GM19035 (cell line): Measurements from ENCODE around the gene MRPL54.
"Not testable (repeated sequence)": the region's sequence is repeated elsewhere in the genome, so short reads cannot be mapped to it uniquely, and the experiment has no call there.

Experiments used
- ATAC-seq: cut with Tn5 transposase; IDR thresholded peaks from one replicate; pipeline ENCODE4 v1.9.1; 2021; ENCODE audit not compliant: unreplicated experiment

MRPL54 gene

DNA sequence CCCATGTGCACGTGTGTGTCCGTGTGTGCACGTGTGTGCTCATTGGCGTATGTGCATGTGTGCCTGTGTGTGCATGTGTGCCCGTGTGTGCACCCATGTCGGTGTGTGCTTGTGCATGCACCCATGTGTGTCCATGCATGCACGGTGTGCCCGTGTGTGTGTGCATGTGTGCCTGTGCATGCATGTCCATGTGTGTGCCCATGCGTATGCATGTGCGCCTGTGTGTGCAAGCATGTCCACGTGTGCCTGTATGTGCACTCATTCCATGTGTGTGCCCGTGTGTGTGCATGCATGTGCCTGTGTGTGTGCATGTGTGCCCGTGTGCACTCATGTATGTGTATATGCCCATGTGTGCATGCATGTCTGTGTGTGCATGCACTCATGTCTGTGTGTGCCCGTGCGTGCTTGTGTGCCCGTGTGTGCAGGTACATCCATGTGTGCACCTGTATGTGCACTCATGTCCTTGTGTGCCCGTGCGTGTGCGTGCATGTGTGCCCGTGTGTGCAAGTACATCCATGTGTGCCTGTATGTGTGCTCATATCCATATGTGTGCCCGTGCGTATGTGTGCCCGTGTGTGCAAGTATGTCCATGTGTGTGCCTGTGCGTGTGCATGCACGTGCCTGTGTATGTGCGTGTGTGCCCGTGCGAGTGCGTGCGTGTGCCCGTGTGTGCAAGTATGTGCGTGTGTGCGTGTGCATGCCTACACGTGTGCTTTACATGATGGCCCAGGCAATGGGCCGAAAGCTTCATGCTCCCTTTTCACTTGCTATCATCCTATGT is 45.3 kb downstream of the MRPL54 start:
- no peak for ATAC-seq

DNA sequence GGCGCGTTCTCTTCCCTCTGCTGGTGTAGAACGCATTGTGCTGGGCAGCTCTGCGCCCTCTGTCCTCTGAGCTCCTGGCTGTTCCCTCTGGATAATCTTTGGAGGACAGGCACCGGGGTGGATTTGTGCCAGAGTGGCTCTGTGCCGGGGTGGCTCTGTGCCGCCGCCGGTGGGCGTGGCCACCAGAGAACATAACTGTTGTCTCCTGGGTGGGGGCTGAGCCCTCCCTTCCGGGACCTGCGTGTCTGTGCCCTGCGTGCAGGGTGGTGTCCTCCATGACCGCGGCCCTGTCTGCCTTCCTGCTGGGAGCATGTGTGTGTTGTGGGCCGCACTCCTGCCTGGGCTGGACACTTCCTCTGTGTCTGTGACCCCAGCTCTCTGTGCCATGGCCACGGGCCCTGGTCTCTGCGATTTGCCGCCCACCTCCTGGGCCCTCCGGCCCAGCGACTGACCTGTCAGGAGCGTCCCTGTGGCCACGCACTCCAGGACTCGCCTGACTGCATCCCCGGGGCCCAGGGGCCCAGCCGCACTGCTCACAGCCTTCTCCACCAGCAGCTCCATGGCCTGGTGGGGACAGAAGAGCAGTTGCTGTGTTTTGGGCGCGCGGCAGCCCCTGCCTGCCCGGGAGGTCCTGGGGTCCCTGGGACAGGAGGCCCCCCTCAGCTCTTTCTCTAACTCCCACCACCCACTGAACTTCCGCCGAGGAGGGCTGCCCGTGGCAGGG is 46.1 kb downstream of the MRPL54 start:
- no peak for ATAC-seq

GRCh38 chr19:3809881-3810707 is 47.6 kb downstream of the MRPL54 start:
- ATAC-seq, result no peak

GRCh38 chr19:3810708-3811355 is 48.4 kb downstream of the MRPL54 start:
- no peak for ATAC-seq

DNA sequence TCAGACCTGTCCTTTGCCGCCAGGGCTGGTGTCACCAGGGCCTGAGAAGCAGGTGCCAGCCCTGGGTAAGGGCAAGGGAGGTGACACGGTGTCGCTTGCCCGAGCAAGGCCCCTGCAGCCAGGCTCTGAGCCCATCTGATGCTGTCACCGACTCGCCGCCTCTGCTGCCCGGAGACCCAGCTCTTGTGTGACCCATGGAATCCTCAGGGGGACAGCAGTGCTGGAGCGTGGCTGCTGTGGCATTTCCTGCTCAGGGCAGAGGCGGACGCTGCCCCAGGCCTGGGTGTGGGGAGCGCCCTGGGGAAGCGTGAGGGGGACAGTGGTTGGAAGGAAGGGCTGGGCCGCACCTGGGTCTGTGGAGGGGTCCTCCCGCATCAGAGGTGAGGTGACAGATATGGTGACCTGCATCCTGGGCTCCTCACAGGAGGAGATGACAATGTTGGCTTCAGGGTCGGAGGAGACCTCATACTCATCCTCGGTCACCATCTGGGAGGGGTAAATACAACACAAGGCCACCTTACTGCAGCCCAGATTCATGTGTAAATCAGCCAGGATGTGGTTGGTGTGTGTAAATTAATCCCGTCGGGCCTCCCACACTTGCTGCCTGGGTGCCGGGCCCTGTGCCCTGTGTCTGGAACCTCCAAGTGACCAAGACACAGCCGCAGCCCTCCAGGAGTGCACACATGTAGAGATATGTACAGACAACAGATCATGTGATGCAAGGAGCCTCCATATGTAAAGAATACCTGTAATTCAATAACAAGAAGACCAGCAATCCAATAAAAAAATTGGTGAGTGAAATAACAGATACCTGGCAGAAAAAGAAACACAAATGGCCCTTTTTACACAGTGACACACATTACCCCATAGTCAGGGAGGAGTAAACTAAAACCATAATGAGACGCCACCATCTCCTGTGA is 51.3 kb downstream of the MRPL54 start:
- no peak for ATAC-seq

DNA sequence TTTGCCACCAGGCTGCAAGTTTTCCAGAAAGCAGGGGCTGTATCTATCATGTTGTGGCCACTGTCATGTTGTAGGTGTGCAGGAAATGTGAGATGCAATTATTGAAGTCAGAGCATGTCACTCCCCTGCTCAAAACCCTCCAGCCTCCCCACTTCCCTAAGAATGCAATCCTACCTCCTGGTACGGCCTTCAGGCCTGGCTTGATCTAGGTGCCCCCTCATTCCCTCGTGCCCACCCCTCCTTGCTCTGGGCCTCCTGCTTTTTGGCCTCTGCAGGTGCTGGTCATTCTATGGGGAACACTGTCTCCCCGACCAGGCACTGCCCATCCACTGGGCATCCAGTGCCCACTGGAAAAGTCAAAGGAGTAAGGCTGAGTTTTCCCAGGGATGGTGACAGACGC is 52.2 kb downstream of the MRPL54 start:
- ATAC-seq, result no peak

- not testable (repeated sequence) for ATAC-seq
Measured at GRCh38 chr19:3816148-3816547, 53.7 kb downstream of the MRPL54 start.

DNA sequence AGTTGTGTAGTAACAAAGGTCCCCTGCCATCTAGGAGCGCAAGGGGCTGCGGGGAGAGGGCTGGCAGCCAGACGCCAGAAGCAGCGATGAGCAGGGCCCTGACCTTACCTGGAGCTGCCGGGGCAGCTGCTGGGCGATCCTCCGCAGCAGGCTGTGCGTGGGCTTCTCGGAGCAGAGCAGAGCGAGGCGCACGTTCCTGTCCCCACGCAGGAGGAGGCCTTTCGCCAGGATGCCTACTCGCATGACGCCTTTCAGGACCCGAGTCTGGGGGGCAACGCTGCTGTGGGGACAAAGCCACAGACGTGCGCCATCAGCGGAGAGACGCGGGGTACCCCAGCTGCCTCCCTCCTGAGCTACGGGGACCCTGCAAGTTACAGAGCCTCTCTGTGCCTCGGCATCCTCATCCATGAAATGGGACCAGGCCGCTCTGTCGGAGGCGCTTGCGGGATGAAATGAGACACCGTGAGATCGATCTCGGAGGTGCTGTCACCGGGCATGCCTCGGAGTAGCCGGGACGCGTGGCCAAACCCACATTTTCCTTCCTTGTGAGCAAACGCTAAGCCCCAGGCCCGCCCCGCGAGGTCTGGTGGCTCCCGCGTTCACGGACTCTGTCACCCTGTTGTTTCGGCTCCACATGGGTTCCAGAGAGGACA is 54.2 kb downstream of the MRPL54 start:
- ATAC-seq, result no peak
